GM18499 (cell line): ENCODE results near the gene TM4SF4.
"Not testable (repeated sequence)": the region's sequence is repeated elsewhere in the genome, so short reads cannot be mapped to it uniquely, and the experiment has no call there.

ENCODE experiments used
- ATAC-seq: cut with Tn5 transposase; IDR thresholded peaks from one replicate; pipeline ENCODE4 v1.9.1; 2021; ENCODE audit warnings: moderate number of reproducible peaks; ENCODE audit not compliant: insufficient read depth, unreplicated experiment

The TM4SF4 gene, protein sequence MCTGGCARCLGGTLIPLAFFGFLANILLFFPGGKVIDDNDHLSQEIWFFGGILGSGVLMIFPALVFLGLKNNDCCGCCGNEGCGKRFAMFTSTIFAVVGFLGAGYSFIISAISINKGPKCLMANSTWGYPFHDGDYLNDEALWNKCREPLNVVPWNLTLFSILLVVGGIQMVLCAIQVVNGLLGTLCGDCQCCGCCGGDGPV

DNA sequence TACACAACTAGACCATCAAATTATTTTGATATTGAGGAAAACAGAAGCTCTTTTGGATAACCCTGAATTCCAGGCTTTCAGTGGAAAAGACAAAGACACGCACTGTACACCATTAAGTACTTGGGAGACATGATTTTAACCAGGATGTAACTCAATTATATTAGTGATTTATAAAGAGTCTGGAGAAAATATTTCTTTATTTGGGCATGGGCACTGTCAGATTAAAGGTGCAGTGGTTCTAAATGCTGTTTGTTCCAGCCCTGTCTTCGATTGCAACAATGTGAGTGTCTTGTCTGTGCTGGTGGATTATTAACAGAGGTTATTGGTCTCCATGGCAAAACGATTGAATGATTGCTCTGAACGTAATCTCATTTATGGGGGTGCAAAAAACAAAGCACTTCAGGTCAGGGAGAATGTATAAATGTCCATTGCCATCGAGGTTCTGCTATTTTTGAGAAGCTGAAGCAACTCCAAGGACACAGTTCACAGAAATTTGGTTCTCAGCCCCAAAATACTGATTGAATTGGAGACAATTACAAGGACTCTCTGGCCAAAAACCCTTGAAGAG is at the start of gene TM4SF4:
Gene TM4SF4 (plus strand): TSS at position 448 of the 568 bp plus-strand sequence. CDS start 181 bp downstream, outside the sequence.
- no peak for ATAC-seq

DNA sequence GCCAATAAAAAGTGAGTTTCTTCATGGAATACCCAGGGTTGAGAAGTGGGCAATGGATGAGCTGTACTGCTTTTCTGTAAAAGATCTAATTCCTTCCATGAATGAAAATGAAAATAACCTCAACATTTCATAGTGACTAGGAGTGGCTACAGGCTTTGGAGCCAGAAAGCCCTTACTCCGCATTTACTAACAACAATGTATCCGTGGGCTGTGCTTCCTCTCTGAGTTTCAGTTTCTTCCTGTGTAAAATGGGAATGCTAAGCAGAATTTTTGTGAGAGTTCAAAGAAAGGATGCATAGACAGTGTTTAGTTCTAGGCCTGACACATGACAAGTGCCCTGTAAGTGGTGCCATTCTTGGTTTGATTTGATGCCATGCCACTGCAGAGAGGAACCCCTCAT is 49.6 kb upstream of the TM4SF4 start:
- ATAC-seq, result no peak

DNA sequence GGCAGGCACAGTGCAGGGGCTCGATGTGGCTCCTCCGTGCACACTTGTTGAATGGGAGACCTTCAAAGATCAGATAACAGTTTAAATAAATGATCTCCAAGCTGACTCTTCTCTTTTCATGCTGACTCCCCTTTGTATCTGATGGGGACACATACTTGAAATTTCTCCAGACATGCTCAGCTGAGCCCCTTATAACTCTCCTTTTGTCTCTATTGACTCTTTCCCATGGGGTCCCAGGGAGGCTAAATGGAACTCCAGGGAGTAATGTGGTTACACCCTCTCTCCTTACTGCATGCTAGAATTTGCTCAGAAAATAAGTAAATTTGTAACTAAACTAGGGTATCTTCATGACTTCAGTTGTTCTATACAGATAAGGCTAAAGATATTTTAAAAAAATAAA is 48.2 kb upstream of the TM4SF4 start:
- no peak for ATAC-seq

DNA sequence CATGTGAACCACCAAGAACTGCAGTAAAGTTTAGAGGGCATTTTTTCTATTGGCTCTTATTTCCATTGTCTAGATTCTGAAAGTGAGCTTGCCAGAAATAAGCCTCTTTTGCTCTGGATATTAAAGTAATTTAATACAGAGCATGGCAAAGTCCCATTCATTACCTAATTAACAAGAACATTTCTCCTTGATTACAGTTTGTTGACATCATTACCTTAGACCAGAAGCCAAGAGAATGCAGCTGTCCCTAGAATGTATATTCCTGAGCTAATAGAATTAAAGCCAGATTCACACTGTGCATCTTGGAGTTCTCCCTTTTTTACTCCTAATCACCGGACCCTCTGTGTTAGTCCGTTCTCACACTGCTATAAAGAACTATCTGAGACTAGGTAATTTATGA is 46.4 kb upstream of the TM4SF4 start:
- ATAC-seq, result no peak

DNA sequence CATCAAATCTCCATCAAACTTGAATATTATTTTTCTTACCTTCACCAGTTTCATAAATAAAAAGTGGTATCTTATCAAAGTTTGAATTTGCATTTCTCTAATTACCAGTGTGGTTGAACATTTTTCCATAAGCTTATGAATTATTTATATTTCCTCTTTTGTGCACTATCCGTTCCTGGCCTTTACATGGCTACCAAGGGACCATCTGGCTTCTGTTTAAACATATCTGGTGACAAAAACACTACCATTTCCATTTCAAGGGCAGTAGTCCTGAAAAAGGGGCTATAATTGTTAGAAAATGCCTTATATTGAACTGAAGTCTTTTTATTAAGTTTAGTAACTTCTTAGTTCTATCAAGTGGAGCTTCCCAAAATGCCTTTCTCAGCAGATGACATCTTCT is 44.3 kb upstream of the TM4SF4 start:
- no peak for ATAC-seq

DNA sequence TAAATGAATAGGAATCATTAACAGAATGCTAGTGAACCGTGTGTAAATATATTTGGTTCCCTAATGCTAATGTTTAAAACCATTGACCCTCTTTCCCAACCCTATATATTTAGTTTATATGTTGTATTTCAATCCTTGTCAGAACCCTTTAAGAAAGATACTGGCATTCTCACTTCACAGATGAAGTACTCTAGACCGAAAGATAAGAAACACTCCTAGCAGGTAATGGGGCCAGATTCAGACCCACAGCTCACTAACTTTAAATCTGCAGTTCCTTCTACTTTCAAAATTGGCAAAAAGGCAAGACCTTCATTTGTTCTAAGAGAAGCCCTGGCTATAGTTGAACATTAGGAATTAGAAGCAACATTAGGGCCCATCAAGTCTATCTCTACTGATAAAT is 42.3 kb upstream of the TM4SF4 start:
- ATAC-seq, result no peak

DNA sequence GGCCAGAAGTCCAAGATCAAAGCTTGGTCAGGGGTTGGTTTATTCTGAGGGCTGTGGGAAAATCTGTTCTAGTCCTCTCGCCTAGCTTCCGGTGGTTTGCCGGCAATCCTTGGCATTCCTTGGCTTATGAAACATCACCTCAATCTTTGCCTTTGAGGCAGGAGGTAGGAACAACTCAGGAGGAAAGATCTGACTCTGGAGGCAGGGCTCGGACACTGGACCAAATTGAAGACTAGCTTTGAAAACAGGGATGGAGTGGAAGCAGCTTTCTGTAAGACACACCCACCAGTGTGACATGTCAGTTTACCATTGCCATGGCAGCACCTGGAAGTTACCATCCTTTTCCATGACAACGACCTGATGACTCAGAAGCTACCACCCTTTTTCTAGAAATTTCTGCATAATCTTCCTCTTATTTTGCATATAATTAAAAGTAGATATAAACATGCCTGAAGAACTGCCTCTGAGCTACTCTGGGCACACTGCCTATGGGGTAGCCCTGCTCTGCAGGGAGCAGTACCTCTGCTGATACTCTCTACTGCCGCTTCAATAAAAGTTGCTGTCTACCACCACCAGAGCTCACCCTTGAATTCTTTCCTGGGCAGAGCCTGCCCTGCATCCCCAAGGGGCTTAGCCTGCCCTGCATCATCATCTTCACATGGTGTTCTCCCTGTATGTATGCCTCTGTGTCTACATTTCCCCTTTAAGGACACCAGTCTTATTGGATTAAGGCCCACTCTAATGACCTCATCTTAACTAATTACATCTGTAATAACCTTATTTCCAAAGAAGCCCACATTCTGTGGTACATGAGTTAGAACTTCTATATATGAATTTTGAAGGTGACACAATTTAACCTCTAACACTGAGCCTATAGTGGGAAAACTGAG is 38.3 kb upstream of the TM4SF4 start:
- no peak for ATAC-seq

DNA sequence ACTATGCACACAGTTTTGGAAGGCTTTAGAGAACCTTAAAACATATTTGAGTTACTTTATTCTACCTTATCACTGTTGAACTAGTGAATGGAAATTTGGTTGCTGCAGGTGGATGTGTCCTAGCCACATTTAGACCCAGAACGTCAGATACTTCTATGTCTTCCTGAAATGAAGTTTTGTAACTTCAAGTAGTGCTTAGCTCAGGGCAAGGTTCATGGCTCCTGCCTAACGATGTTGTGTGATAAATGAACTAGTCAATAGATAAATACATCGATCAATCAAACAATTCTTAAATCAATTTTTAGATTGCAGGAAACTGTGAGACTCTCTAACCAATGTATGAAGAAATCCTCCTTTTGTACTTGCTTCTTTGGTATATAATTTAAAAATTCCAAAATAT is 37.2 kb upstream of the TM4SF4 start:
- ATAC-seq, result no peak

DNA sequence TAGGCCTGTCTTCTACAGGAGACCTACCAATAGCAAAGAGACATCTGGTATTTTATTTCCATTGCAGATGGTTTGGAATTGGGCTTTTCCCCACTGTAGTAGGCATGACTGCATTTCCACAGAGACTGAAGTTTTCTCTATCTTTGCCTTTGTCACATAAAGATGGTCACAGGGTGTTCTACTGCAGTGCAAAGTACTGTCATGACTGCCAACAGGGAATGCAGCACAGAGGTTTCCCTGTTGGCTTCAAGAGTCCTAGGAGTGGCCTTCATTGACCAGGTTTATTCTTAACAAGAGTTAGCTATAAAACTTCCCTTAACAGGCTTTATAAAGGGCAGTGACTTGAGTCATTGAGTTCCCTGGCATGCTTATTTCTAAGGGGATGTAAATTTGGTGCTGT is 36.8 kb upstream of the TM4SF4 start:
- no peak for ATAC-seq

DNA sequence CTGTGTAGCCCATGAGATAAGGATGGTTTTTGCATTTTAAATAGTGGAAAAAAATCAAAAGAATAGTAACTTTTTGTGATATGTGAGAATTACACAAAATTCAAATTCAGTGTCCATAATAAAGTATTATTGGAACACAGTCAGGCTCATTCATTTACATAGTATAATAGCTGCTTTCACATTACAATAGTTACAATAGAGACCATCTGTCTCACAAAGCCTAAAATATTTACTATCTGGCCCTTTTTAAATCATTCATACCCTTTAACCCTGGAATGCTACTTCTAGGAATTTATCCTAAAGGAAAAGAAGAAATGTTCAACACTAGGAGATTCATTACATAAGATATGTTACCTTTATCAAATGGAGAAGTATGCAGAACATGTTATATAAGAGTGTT is 35.5 kb upstream of the TM4SF4 start:
- ATAC-seq, result no peak

DNA sequence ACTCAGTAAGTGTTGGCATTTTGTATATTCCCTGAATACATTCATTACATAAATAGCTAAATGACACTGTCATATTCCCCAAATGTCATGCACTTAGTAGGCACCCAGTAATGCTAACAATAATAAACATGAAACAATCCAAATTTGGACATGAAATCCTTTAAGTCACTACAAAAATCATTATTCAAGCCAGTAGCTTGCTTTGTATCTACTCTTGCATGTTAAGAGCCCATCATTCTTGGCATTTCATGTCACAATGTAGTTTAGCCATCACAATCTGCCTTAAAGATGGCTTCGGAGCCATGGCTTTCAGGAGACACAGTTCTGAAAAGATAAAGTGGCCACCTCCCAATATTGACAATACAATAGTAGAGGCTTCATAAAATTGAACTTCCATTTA is 32.9 kb upstream of the TM4SF4 start:
- ATAC-seq, result no peak

DNA sequence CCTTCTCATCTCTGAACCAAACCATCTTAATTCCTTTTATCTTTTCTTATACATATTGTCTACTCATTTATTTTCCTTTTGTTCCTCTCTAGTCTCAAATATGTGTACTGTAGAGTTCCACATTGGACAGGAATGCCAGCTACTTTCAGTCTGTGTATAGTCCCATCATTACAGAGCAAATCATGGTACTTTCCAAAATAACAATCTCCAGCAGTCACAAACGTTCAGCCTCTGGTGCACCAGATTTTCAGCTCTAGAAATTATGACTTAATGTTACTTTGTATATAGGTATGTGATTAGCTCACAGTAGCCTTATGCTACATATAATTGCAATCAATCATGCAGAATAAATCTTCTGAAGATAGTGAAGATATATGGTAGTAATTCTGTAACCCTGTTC is 32.5 kb upstream of the TM4SF4 start:
- ATAC-seq, result no peak

DNA sequence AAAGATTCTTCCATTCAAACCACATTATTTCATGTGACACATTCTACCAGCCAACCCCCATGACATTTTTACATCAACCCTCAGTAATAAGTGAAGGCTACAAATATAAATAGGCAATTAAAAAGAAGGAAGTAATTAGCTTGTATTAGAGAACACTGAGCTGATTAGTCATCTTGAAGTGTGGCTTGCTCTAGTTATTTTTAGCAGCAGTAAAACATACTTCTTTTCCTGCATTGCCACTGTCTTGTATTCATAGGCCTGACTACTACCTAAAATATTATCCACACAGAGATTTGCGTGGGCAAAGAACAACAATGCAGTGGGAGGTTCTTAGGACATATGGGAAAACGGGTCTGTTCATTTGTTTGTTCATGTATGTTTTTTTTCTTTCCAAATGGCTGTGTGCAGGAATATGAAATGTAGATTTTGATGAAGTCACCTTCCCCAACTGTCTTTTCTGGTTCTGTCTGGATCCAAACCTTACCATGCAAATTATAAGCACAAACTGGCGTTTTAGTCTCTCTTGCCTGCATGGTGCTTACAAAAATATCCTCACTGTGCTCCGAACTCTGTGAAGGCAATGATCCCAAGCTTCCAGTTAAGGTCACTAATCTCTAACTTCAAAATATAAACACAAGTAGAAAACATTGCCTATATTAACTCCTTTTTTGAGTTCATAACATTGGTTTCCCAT is 31.5 kb upstream of the TM4SF4 start:
- no peak for ATAC-seq

DNA sequence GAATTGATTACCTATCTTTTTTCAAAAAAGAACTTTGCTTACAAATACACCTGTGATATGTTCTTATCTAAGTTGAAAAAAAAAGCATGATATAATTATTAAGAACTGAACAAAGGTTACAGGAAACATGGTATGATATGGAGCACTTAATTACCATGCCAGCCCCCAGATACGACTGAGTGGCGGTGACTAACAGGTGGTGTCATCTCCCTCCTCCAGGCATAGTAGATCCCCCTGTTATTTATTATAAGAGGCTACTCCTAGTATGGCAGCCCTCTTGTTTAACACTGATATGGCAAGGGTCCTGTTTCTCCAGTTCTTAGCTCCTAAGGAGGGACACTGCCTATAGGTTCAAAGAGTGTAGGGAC is 31.0 kb upstream of the TM4SF4 start:
- ATAC-seq, result no peak

DNA sequence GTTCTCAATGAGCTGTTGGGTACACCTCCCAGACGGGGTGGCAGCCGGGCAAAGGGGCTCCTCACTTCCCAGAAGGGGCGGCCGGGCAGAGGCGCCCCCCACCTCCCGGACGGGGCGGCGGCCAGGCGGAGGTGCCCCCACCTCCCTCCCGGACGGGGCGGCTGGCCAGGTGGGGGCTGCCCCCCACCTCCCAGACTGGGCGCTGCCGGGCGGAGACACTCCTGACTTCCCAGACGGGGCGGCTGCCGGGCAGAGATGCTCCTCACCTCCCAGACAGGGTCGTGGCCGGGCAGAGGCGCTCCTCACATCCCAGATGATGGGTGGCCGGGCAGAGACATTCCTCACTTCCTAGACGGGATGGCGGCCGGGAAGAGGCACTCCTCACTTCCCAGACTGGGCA is 29.6 kb upstream of the TM4SF4 start:
- not testable (repeated sequence) for ATAC-seq

DNA sequence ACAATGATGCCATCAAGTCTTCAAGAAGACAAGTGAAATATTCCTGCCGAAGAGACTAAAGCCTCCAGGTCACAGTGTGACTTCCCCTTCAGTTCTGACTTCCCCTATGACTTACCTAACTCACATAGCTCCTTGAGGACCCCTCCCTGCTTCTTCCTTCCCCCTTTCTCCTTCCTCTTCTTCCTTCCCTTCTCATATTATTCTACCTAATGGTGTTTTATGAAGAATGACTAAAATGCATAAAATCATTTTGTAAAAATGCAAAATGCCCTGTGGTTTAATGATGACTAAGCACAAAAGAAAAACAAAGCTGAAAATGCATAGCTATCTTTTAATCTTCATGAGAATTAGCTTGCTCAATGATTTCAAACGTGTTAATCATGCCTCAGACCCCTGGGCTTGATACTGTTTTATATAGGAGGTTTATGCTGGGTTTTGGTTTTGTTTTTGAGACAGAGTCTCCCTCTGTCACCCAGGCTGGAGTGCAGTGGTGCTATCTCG is 26.1 kb upstream of the TM4SF4 start:
- no peak for ATAC-seq

DNA sequence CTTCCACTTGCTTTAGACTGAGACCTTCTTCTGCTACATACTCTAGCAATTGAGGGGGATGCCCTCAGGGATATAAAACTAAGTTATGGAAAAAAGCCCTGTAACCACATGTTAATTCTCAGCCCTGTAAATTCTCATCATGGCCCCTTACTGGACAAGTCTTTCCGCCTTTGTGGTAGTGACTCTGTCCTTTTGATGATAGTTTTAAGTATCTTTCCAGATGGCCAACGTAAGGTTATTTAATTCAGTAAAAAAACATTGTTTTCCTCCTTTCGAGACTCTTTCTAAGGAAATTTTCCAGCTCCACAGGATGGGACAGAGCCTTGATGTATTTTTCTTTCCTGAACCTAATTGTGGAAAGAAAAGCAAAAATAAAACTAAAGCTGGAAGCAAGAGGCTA is 25.3 kb upstream of the TM4SF4 start:
- ATAC-seq, result no peak

DNA sequence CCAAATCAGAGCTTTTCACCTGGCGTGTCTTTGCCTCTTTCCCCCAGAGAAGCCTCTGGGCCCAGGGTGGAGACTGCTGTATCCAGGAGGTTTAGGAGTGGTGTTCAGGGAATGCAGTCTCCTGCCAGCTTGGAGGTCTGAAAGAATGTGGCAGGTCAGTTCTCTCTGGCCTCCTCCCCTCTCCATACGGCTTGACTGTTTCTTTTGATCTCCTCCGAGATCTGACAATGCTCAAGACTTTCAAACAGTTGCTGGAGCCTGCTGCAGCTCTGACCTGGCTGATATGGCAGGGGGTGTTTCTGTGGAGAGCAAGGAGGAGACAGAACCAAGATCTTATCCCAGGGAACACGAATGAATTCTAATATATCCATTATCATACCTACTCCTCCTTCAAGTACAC is 24.7 kb upstream of the TM4SF4 start:
- no peak for ATAC-seq

DNA sequence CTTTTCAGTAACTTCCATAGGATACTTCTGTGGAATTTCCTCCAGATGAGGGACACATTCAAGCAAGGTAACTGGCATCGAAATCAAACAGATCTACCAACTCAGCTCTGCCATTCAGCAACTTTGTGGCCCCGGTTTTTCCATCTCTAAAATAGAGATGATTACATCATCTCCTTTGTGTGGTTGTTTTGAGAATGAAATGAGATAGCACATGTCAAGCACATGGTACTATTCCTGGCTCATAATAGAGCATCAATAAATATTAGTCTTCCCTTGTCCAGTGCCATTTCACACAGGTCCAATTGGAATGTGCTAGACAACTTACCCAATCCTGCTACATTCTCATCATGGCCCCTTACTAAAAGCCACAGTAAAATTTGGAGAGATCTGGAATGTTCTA is 24.2 kb upstream of the TM4SF4 start:
- no peak for ATAC-seq

DNA sequence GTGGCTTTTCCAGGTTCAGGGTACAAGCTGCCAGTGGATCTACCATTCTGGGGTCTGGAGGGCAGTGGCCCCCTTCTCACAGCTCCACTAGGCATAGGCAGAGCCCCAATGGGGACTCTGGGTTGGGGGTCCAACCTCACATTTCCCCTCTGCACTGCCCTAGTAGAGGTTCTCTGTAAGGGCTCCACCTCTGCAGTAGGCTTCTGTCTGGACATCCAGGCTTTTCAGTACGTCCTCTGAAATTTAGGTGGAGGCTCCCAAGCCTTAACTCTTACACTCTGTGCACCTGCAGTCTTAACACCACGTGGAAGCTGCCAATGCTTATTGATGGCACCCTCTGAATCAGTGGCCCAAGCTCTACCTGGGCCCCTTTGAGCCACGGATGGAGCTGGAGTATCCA is 22.5 kb upstream of the TM4SF4 start:
- no peak for ATAC-seq
